H9 (cell line): ENCODE data around the gene PFN3. TPM values are rescaled to one million over a fixed set of nuclear protein-coding genes. Genes with fewer than 3 reads are reported as not detected.

Experiments used
- DNase-seq: peaks from one replicate; pipeline ENCODE4 v3.0.0-alpha.2; 2017
- H2AFZ ChIP-seq: one replicate; pipeline ENCODE4 v1.6.1; 2013; ENCODE audit warnings: mild to moderate bottlenecking, low read length, control low read depth, moderate library complexity
- H2AK5ac ChIP-seq: 2 replicates; pipeline ENCODE4 v1.6.1; 2013; ENCODE audit warnings: low read length, control low read depth, mixed read lengths; ENCODE audit not compliant: insufficient read length
- H2BK120ac ChIP-seq: one replicate; pipeline ENCODE4 v1.6.1; 2013; ENCODE audit warnings: low read depth, mild to moderate bottlenecking, low read length, control low read depth, inconsistent platforms; ENCODE audit not compliant: poor library complexity, severe bottlenecking
- H2BK12ac ChIP-seq: 2 replicates; pipeline ENCODE4 v1.6.1; 2013; ENCODE audit warnings: low read length, control low read depth, mixed read lengths, low read depth; ENCODE audit not compliant: insufficient read length
- H2BK15ac ChIP-seq: 2 replicates; pipeline ENCODE4 v1.6.1; 2013; ENCODE audit warnings: low read depth, low read length, control low read depth
- H2BK20ac ChIP-seq: one replicate; pipeline ENCODE4 v1.6.1; 2013; ENCODE audit warnings: low read depth, mild to moderate bottlenecking, low read length, control low read depth, inconsistent platforms; ENCODE audit not compliant: poor library complexity, severe bottlenecking
- H2BK5ac ChIP-seq: 2 replicates; pipeline ENCODE4 v1.6.1; 2013; ENCODE audit warnings: low read length, control low read depth, mixed read lengths; ENCODE audit not compliant: insufficient read length
- H3K14ac ChIP-seq: 2 replicates; pipeline ENCODE4 v1.6.1; 2013; ENCODE audit warnings: low read length, control low read depth; ENCODE audit not compliant: insufficient read depth
- H3K18ac ChIP-seq: 2 replicates; pipeline ENCODE4 v1.6.1; 2013; ENCODE audit warnings: low read depth, mild to moderate bottlenecking, mixed read lengths, low read length, control low read depth; ENCODE audit not compliant: insufficient read length
- H3K23ac ChIP-seq: 2 replicates; pipeline ENCODE4 v1.6.1; 2013; ENCODE audit warnings: low read length, control low read depth, mixed read lengths, low read depth; ENCODE audit not compliant: insufficient read length
- H3K23me2 ChIP-seq: 2 replicates; pipeline ENCODE4 v1.6.1; 2013; ENCODE audit warnings: low read depth, mild to moderate bottlenecking, mixed read lengths, low read length, control low read depth; ENCODE audit not compliant: insufficient read length, poor library complexity, severe bottlenecking
- H3K27ac ChIP-seq: 2 replicates; pipeline ENCODE4 v1.5.1; 2013; ENCODE audit warnings: low read length, control low read depth, mixed read lengths, low read depth; ENCODE audit not compliant: insufficient read length
- H3K27me3 ChIP-seq: 2 replicates; pipeline ENCODE4 v1.6.1; 2013; ENCODE audit warnings: low read length, control low read depth, inconsistent platforms; ENCODE audit not compliant: insufficient read depth
- H3K4ac ChIP-seq: 2 replicates; pipeline ENCODE4 v1.6.1; 2013; ENCODE audit warnings: low read depth, mild to moderate bottlenecking, control low read depth, inconsistent platforms, low read length, moderate library complexity
- H3K4me1 ChIP-seq: 2 replicates; pipeline ENCODE4 v1.6.1; 2013; ENCODE audit warnings: low read length, control low read depth, inconsistent platforms; ENCODE audit not compliant: insufficient read depth
- H3K4me2 ChIP-seq: 2 replicates; pipeline ENCODE4 v1.6.1; 2013; ENCODE audit warnings: low read length, control low read depth, mixed read lengths; ENCODE audit not compliant: insufficient read length, insufficient read depth
- H3K56ac ChIP-seq: 2 replicates; pipeline ENCODE4 v1.6.1; 2013; ENCODE audit warnings: low read depth, mild to moderate bottlenecking, mixed read lengths, low read length, control low read depth; ENCODE audit not compliant: insufficient read length
- H3K79me1 ChIP-seq: 2 replicates; pipeline ENCODE4 v1.6.1; 2013; ENCODE audit warnings: low read depth, mild to moderate bottlenecking, moderate library complexity, low read length, control low read depth, inconsistent platforms; ENCODE audit not compliant: insufficient read depth, poor library complexity, severe bottlenecking
- H3K79me2 ChIP-seq: 2 replicates; pipeline ENCODE4 v1.6.1; 2013; ENCODE audit warnings: low read length, control low read depth, inconsistent platforms; ENCODE audit not compliant: insufficient read depth
- H3K9ac ChIP-seq: 2 replicates; pipeline ENCODE4 v1.6.1; 2013; ENCODE audit warnings: low read length, control low read depth, mixed read lengths; ENCODE audit not compliant: insufficient read length; ENCODE audit errors: extremely low read depth
- H3K9me3 ChIP-seq: one replicate; pipeline ENCODE4 v1.6.1; 2013; ENCODE audit warnings: low read depth, low read length, inconsistent platforms; ENCODE audit not compliant: control insufficient read depth
- H3T11ph ChIP-seq: one replicate; pipeline ENCODE4 v1.6.1; 2013; ENCODE audit warnings: mild to moderate bottlenecking, low read length, control low read depth, inconsistent platforms
- H4K20me1 ChIP-seq: one replicate; pipeline ENCODE4 v1.6.1; 2013; ENCODE audit not compliant: control insufficient read depth, insufficient read length, insufficient read depth
- H4K5ac ChIP-seq: 2 replicates; pipeline ENCODE4 v1.6.1; 2013; ENCODE audit warnings: low read depth, mild to moderate bottlenecking, mixed read lengths, low read length, control low read depth; ENCODE audit not compliant: insufficient read length
- H4K8ac ChIP-seq: replicated peaks from 2 replicates; pipeline ENCODE4 v1.6.1; 2013; ENCODE audit warnings: low read length, control low read depth, mixed read lengths, low read depth; ENCODE audit not compliant: insufficient read length
- H4K91ac ChIP-seq: 2 replicates; pipeline ENCODE4 v1.6.1; 2013; ENCODE audit warnings: low read depth, mild to moderate bottlenecking, moderate library complexity, mixed read lengths, low read length, control low read depth; ENCODE audit not compliant: insufficient read length
- H3K27ac Mint-ChIP-seq, 3 experiments: 2 replicates in 2 of 3; 3 replicates in 1 of 3; pipeline ENCODE4 v1.8.0; 2020 to 2021; ENCODE audit warnings: mixed read lengths in 3 of 3, mild to moderate bottlenecking in 1 of 3, moderate library complexity in 1 of 3
- H3K27me3 Mint-ChIP-seq: 2 replicates; pipeline ENCODE4 v1.8.0; 2021; ENCODE audit warnings: low read depth, mild to moderate bottlenecking, moderate library complexity, mixed read lengths
- H3K36me3 Mint-ChIP-seq, 3 experiments: 2 replicates in 2 of 3; 3 replicates in 1 of 3; pipeline ENCODE4 v1.8.0; 2020 to 2021; ENCODE audit warnings: low read depth in 3 of 3, mixed read lengths in 3 of 3; ENCODE audit not compliant: insufficient read depth in 1 of 3
- H3K4me1 Mint-ChIP-seq, 2 experiments: 2 replicates each; pipeline ENCODE4 v1.8.0; 2020; ENCODE audit warnings: mixed read lengths in 2 of 2
- H3K4me3 Mint-ChIP-seq, 2 experiments: 2 replicates in 1 of 2; 3 replicates in 1 of 2; pipeline ENCODE4 v1.8.0; 2020 to 2021; ENCODE audit warnings: mild to moderate bottlenecking in 2 of 2, mixed read lengths in 2 of 2, moderate library complexity in 1 of 2
- H3K9me3 Mint-ChIP-seq, 2 experiments: 2 replicates in 1 of 2; 3 replicates in 1 of 2; pipeline ENCODE4 v1.8.0; 2020; ENCODE audit warnings: mild to moderate bottlenecking in 2 of 2, mixed read lengths in 2 of 2, moderate library complexity in 1 of 2
- CTCF ChIP-seq: fragments of 200-600 bp; sonication (generic); conservative IDR thresholded peaks from 3 replicates; pipeline ENCODE4 v1.8.0; 2021; ENCODE audit warnings: antibody characterized with exemption, mild to moderate bottlenecking
- WGBS: extraction: QIAGEN DNeasy Blood & Tissue Kit; methylation state at CpG from one replicate; pipeline ENCODE4 v1.1.7; 2013; ENCODE audit warnings: missing lambda C conversion rate, low lambda C conversion rate, mixed read lengths; ENCODE audit not compliant: insufficient read length; ENCODE audit errors: extremely low coverage; 5-methylcytosine and 5-hydroxymethylcytosine counted together
- total RNA-seq: library from RNA; stranded (reverse); gene quantifications from 2 replicates; pipeline ENCODE4 v1.2.1, GENCODE V29; 2021

PFN3 gene
- total RNA-seq, 1 experiment from 2014 or later, result not detected

- Histone ChIP-seq H3K4ac (no peak overlapping the region), H2BK120ac (no peak overlapping the region), H3K56ac (no peak overlapping the region), H3T11ph (no peak overlapping the region), H3K27me3 (no peaks in the 10 kb centered on the region; the same call in 1 of the 2 replicates), H3K23ac (no peak overlapping the region), H3K9ac (no peak overlapping the region), H2AFZ (no peak overlapping the region), H3K23me2 (no peaks in the 10 kb centered on the region), H4K91ac (no peak overlapping the region), H3K18ac (no peak overlapping the region), H3K79me2 (no peaks in the 10 kb centered on the region), H3K14ac (no peak overlapping the region), H3K4me2 (no peak overlapping the region), H3K4me1 (no peaks in the 10 kb centered on the region), H2BK15ac (no peak overlapping the region), H3K79me1 (no peaks in the 10 kb centered on the region), H3K27ac (no peak overlapping the region), H2BK5ac (no peak overlapping the region), H2BK12ac (no peak overlapping the region), H2AK5ac (no peak overlapping the region), H4K5ac (no peak overlapping the region), H4K8ac (no peak overlapping the region), H4K20me1 (no peaks in the 10 kb centered on the region), H3K9me3 (no peaks in the 10 kb centered on the region), H2BK20ac (no peak overlapping the region)
- TF ChIP-seq CTCF, result no peak
- no peaks in the 10 kb centered on the region for H3K36me3 Mint-ChIP-seq
- WGBS, result no CpG with 5 or more reads among the region's 9 CpGs
- H3K4me3 Mint-ChIP-seq, result no peak overlapping the region
- no peak overlapping the region; a peak in 1 of 7 replicates for H3K27ac Mint-ChIP-seq
- H3K9me3 Mint-ChIP-seq, result no peaks in the 10 kb centered on the region; a peak in 1 of 5 replicates
- H3K4me1 Mint-ChIP-seq, result peaks cover 13 to 15% of the 10 kb centered on the region in 2 experiments
- DNase-seq, result no peak
- peaks cover 60% of the 10 kb centered on the region for H3K27me3 Mint-ChIP-seq
These were observed 17.3 kb downstream of the PFN3 start for GRCh38 chr5:177383181-177383580.
